H1 (cell line): Measurements from ENCODE around the gene JTB. TPM values are rescaled to one million over a fixed set of nuclear protein-coding genes. Genes with fewer than 3 reads are reported as not detected.

Experiments used
- CBX8 ChIP-seq: fragments of 300-800, 300-1000 bp; sonication (generic); IDR thresholded peaks from 2 replicates; pipeline ENCODE4 v1.7.1; 2016; ENCODE audit warnings: low read depth, low read length, borderline replicate concordance
- CREB1 ChIP-seq: IDR thresholded peaks from 2 replicates; pipeline ENCODE4 v1.6.1; 2012; ENCODE audit warnings: inconsistent platforms
- E2F6 ChIP-seq: IDR thresholded peaks from 2 replicates; pipeline ENCODE4 v1.6.1; 2012; ENCODE audit warnings: inconsistent platforms
- GTF2F1 ChIP-seq: IDR thresholded peaks from 2 replicates; pipeline ENCODE4 v1.6.1; 2012; ENCODE audit warnings: low read depth, low read length, improper control_type of control experiment, borderline replicate concordance
- KDM5A ChIP-seq: fragments of 200-600 bp; IDR thresholded peaks from 2 replicates; pipeline ENCODE4 v1.7.1; 2012; ENCODE audit warnings: mild to moderate bottlenecking, low read length, inconsistent platforms, mixed read lengths
- MAX ChIP-seq: IDR thresholded peaks from 2 replicates; pipeline ENCODE4 v1.6.1; 2012; ENCODE audit warnings: inconsistent platforms
- POU5F1 ChIP-seq: IDR thresholded peaks from 2 replicates; pipeline ENCODE4 v1.6.1; 2011; ENCODE audit warnings: low read depth, mild to moderate bottlenecking, low read length, moderate library complexity
- RFX5 ChIP-seq: IDR thresholded peaks from 2 replicates; pipeline ENCODE4 v1.6.1; 2011; ENCODE audit warnings: low read depth, low read length, improper control_type of control experiment, borderline replicate concordance
- ZNF274 ChIP-seq: IDR thresholded peaks from 2 replicates; pipeline ENCODE4 v1.7.0; 2012; ENCODE audit warnings: low read length, borderline replicate concordance; ENCODE audit errors: extremely low read depth
- polyA plus RNA-seq, 7 experiments: library from polyadenylated mRNA; depleted of rRNA in 3 of 7; stranded (reverse) in 5 of 7; unstranded in 2 of 7; fragments of >200 nt in 5 of 7; fragments of 200-250 nt in 2 of 7; gene quantifications; 1 replicate in 5 of 7; 2 replicates in 1 of 7; 4 replicates in 1 of 7; pipeline versions ENCODE4 v1.2.1 to v1.2.3, GENCODE V29; 2011 to 2013; ENCODE audit warnings: missing spikeins in 2 of 7, mixed read lengths in 2 of 7
- total RNA-seq: library from RNA; stranded (reverse); fragmentation: NEBNext Ultra II Directional; extraction: Animal tissue kit (Norgen Biotek cat#: 25700); gene quantifications from 2 replicates; pipeline ENCODE4 v1.2.1, GENCODE V29; 2021

JTB gene
- total and polyA plus RNA-seq, 2 of the 8 experiments (the other 6 are each of a cell fraction or from before 2014, with no cell fraction given), result 91.1 to 122 TPM

- TF ChIP-seq E2F6, result no peak
- no peak for TF ChIP-seq ZNF274
- TF ChIP-seq CREB1, result no peak
- TF ChIP-seq KDM5A, result no peak
- TF ChIP-seq GTF2F1, result no peak
- no peak for TF ChIP-seq MAX
- TF ChIP-seq RFX5, result no peak
- no peak for TF ChIP-seq POU5F1
- no peak for TF ChIP-seq CBX8
Measured at GRCh38 chr1:153932156-153933131, 45.0 kb downstream of the JTB start (continued).
